CD4-positive, alpha-beta T cell treated with Interleukin-15 for 1 hour (primary cell): Measurements from ENCODE around the gene CYTH2.

ENCODE experiments used
- DNase-seq: peaks from one replicate; pipeline ENCODE4 v3.0.0-alpha.2; 2020

Gene CYTH2

DNA sequence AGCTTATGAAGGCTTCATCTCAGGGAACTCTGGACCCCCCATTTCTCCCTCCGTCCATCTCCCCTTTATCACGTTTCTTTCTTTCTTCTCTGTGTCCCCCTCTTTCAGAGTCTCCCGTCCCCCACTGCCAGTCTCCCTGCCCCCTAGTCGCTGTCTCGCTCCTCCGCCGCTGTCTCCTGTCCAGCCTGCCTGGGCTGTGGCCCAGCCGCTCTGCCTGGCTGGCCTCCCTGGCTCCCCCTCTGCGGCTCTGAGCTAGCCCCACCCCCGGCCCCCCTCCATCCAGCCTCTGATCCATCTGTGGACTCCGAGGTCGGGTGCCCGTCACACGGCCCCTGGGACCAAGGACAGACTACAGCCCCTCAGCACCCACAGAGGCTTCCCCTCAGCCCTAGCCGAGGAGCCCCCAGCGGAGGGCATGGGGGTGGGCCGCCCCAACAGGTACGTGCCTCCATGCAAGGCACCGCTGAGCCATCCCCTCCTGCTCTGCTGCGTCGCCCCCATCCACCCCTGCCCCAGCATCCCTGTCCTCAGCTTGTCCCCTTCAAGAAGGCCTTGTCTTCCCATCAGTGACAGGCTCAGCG lies 14.9 kb upstream of the CYTH2 start:
- no peak for DNase-seq

DNA sequence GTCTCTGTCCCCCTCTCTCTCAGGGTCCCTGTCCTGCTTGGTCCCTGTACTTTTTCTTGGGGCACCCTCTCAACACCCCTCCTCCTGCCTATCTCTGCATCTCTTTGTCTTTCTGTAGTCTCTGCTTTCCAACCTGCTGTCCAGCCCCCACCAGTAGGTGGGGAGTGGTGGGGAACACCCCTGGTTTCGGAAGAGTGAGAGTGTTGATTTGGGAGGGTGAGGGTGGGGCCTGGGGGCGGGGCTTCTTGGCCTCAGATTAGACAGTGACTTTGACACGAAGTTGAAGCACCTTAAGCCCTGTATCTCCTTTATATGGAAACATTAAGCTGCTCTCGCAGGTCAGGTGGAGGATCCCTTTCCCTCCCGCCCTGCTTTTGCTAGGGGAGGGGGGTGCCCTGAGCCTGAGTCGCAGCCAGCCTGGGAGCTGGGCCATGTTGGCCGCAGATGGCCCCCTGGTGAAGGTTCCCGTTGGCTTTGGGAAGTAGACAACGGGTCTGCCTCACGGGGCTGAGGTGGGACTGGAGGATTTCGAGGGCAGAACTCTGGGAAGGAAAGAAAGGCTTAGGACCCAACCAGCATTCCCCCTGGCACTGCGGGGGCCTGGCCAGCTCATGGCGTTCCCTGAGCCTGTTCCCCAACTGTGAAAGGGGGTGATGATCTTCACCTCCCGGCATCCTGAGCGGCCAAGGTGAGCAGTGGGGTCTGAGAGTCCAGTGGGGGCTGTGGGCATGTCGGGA lies 13.8 kb upstream of the CYTH2 start, which contains the start of gene KCNJ14:
KCNJ14 (plus strand) TSS at position 404 of the 737 bp plus-strand sequence. CDS start 6,151 bp downstream, outside the sequence.
- DNase-seq, result no peak

DNA sequence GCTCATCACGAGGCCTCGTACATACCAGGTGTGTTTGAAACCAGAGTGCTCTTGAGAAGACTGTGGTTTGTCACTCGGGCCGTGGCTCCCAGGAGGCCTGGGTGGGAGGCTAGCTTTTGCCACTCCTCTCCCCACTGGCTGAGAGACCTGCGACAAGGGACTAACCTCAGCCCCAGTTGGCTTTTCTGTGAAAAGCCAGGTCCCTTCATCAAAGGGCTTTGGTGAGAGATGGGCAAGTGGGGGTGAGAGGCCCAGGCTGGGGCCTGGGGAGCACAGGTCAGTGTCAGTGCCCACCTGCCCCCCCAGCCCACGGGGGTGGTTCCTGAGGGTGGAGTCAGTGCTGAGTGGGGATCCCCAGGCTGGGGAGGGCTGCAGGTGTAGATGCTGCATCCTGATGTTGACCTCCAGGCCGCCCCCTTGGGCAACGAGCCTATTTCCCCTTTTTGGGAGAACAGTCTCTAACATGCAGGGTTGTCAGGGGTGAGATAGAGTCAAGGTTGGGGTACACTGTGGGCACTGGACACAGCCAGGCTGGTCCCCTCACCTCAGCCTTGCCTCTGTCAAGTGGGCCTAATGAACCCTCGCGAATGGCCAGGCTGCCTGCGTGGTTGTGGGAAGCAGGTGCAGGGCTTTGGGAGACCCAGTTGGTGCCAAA lies 13.1 kb upstream of the CYTH2 start:
- DNase-seq, result no peak

DNA sequence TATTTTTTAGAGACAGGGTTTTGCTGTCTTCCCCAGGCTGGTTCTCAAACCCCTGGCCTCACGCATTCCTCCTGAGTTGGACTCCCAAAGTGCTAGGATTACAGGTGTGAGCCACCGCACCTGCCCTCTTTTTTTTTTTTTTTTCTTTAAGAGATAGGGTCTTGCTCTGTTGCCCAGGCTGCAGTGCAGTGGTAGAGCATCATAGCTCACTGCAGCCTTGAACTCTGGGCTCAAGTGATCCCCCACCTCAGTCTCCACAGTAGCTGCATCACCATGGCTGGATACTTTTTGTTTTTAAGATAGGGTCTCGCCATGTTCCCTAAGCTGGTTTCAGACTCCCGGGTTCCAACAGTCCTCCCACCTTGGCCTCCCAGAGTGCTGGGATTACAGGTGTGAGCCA lies 12.3 kb upstream of the CYTH2 start:
- DNase-seq, result no peak

DNA sequence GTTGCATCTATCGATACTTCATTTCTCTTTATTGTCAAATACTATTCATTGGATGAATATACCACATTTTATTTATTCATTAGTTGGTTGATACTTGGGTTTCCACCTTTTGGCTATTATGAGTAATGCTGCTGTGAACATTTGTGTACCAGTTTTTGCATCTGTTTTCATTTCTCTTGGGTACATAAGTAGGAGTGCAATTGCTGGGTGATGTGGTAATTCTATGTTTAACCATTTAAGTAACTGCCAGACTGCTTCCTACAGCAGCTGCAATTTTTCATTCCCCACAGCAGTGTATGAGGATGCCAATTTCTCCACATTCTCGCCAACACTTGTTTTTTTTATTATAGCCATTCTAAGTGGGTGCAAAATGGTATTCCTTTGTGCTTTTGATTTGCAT lies 11.2 kb upstream of the CYTH2 start:
- DNase-seq, result no peak

DNA sequence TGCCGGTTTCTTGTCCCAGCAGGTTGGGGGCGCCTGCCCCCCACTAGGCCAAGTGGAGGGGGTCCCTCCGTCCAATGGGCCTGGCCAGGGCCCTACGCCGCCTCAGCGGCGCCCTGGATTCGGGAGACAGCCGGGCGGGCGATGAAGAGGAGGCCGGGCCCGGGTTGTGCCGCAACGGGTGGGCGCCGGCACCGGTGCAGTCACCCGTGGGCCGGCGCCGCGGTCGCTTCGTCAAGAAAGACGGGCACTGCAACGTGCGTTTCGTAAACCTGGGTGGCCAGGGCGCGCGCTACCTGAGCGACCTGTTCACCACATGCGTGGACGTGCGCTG lies 7.6 kb upstream of the CYTH2 start:
- no peak for DNase-seq

DNA sequence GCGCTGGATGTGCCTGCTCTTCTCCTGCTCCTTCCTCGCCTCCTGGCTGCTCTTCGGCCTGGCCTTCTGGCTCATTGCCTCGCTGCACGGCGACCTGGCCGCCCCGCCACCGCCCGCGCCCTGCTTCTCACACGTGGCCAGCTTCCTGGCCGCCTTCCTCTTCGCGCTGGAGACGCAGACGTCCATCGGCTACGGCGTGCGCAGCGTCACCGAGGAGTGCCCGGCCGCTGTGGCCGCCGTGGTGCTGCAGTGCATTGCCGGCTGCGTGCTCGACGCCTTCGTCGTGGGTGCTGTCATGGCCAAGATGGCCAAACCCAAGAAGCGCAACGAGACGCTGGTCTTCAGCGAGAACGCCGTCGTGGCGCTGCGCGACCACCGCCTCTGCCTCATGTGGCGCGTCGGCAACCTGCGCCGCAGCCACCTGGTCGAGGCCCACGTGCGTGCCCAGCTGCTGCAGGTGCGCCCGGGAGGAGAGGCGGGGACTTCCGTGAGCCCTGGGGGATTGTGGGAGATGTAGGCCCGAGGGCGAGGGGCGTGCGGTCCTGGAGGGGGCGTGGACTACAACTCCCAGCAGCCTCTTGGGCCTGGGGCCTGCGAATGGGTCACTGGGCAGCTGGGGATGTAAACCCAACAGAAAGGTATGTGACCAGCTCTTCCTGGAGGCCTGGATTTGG lies 7.0 kb upstream of the CYTH2 start:
- no peak for DNase-seq

DNA sequence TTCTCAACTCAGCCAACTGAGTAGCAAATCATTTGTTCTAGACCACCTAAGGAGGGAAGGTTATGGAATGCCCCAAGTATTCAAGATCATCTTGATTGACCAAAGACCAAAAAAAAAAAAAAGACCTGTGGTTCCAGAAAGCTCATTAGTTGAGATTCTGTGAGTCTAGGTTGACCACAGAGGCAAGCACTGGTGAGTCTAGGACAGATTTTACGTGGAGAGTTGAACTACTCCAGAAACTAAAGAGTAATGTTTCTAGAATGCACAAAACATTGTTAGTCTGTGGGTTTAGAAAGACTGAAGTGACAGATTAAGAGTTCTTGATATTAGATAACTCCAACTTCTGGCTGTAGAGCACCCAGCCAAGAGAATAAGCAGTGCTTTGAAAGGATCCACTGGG lies 4.0 kb upstream of the CYTH2 start:
- DNase-seq, result no peak

DNA sequence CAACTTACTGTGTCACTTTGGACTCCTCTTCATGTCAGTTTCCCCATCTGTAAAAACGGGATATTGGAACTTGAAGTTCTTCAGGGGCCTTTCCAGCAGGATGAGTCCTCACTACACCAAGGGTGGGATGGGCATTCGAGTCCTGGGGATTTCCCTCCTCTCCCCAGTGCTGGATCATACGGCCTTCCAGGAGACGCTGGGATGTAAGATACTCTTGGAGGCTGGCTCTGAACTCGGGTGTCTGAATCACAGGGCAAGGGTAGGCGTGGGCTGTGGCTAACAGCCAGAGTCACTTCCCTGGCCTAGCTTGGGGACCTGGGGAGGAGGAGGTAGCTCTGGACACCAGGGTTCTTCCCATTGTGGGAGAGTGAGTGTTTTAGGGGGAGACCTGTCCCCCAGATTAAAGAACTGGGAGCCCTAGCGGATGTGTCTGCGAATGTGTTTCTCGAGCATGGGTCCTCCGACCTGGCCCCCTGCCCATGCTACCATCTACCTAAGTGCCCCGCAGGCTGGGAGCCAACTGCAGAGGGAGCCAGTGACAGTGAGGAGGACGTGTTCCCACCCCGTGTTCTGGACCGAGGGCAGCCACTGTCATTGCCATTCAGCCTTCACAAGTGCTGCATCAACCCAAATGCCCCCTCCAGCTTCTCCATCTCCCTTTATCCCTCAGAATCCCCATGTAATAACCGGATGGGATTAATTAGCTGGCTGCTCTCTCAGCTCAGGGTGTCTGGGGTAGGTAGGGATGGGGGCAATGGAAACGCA lies 2.4 kb upstream of the CYTH2 start:
- DNase-seq, result no peak

DNA sequence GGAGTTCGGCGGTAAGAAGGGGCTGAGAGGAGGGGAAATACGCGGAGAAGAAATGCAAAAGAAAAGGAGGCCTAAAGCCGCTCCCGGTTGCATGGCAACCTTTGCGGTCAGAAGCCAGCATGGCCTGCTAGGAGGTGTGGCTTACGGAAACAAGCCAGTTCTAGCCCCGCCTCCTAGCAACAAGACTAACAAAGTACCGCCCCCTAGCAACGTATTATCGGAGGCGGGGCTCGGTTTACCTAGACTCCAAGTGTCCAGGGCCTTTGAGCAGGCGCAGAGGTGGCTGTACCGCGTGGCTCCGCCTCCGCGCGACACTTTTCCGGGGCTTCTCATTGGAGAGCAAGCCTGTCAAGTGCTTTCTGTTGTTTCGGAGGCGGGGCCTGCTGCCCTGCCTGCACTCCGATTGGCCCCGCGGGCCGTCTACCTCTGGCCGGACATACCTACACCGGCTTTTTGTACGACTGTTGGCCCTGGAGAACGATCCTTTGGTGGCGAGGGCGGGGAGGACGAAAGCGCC lies 339 bp upstream of the CYTH2 start:
- DNase-seq, result peak; percentile 100

DNA sequence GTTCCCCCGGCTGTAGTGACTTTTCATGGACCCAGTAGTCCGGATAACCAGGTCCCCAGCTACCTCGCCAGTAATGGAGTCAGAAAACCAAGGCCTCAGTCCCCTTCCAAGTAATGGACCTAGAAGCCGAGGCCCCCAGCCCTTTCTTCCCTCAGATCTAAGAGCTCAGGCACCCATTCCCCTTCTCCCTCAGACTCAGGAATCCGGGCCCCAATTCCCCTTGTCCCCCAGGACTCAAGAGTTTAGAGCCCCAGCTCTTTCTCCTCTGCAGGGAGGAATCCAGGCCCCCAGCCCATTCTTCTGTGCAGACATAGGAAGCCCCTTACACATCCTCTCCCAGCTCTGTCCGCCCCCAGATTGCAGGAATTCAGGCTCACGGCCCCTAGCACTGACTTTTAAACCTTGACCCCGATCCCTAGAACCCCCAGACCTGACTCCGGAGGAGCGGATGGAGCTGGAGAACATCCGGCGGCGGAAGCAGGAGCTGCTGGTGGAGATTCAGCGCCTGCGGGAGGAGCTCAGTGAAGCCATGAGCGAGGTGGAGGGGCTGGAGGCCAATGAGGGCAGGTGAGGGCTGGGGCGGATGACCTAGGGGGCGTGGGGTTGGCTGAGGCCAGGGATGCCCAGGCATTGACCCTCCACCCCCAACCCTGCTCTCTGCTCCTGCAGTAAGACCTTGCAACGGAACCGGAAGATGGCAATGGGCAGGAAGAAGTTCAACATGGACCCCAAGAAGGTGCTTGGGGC lies 938 bp downstream of the CYTH2 start:
- DNase-seq, result no peak

DNA sequence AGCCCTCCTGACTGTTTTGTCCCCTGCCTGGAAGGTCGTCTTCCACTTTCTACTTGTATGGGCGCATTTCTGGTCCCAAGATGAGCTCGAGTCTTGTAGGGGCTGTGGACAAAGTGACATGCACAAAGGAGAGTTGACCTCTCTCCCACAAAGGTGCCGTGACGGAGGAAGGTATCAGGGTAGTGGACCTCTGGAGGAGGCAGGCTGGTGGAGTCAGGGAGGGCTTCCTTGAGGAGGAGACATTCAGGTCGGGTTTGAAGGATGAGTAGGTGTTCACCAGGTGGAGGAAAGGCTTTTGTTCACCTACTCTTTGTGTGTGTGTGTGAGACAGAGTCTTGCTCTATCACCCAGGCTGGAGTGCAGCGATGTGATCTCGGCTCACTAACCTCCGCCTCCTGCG lies 1.7 kb downstream of the CYTH2 start:
- DNase-seq, result no peak

DNA sequence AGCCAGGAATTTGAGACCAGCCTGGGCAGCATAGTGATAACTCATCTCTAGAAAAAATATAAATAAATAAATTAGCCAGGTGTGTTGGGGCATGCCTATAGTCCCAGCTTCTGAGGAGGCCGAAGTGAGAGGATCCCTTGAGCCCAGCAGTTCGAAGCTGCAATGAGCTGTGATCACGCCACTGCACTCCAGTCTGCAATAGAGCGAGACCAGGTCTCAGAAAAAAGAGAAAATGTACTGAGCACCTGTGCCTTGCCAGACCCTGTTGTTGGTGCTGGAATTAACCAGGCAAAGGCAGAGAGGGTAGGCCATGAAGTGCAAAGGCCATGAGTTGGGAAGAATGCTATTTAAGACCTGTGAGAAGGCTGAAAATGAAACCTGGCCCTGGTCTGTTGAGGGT lies 2.7 kb downstream of the CYTH2 start:
- DNase-seq, result no peak

DNA sequence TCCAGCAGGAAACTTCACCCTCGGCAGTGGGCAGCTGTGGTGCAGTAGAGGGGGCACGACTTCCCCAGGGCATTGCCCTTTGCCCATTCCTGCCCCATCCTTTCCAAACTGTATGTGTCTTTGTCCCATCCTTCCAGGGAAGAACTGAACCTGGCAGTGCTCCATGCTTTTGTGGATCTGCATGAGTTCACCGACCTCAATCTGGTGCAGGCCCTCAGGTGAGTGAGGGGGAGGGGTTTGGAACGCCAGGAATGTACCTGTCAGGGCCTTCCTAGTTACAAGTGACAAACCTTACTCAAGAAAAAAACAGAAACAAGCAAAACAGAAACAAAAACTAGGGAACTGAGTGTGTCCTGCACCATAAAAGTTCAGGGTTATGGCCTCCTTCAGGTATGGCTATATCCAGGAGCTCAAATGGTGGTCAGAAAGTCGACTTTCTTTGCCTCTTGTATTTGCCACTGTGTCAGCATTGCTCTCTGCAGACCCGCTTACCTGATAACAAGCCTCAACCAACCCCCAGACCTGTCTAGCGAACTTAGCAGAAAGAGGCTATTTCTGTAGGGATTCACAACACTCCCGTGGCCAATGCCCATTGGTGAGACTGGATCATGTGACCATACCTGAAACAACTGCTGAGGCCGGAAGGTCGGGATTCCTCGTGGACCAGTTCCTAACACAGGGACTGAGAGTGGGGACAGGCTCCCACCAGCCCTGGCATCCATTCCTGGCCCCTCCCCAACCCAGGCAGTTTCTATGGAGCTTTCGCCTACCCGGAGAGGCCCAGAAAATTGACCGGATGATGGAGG lies 4.2 kb downstream of the CYTH2 start:
- DNase-seq, result no peak

DNA sequence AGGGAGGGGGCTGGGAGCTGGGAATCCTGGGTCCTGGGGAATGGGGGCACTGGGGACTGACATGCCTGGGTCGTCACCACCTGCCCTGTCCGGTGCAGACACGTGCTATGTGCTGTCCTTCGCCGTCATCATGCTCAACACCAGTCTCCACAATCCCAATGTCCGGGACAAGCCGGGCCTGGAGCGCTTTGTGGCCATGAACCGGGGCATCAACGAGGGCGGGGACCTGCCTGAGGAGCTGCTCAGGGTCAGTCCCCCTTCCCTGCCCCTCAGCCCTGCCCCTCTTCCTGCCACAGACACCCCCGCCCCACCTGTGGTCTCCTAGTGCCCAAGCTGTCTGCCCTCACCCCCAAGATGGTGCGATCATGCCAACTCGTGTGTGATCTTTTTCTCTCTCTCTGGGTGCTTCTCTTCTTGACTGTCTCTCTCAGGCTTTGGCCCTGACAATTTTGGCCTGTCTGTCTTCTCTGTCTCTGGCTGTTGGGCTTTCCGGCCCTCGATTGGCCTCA lies 5.0 kb downstream of the CYTH2 start:
- no peak for DNase-seq

DNA sequence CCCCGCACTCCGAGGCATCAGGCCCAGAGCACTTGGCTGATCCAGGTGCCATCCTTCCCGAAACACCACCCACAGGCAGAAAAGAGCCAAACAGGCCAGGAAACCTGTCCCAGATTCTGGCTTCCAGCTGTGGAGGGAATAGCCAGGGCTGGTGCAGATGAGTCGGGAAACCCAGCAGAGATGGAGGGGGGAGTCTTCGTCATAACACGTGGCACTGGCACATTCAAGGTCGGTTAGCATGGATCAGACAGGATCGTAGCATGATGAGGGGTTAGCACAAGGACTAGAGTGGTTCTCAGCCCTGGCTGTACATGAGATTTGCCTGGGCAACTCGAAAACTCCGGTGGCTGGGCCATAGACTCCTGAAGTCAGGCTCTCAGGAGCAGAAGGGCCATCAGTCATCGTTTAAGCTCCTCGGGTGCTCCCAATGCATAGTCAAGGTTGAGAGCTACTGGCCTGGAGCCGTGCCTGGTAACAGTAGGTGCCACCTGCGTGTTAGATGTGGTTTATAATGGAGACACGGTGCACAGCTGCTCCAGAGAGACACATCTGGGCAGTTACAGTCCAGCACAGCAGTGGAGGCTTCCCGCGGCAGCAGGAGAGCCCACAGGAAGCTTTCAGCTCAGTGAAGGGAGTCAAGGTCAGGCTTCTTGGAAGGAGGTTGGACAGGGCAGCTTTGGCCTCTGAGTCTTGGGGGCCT lies 6.3 kb downstream of the CYTH2 start:
- no peak for DNase-seq

DNA sequence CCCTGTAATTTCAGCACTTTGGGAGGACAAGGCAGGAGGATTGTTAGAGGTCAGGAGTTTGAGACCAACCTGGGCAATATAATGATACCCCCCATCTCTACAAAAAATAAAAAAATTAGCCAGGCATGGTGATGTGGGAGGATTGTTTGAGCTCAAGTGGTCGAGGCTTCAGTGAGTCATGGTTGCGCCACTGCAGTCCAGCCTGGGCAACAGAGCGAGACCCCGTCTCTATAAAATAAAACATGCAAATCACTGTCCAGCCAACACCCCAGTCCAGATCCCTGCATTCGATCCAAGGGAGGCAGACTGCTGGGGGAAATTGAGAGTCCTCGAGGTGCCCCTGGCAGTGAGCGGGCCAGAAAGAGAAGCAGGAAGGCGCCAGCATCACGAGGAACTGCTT lies 7.0 kb downstream of the CYTH2 start:
- no peak for DNase-seq

DNA sequence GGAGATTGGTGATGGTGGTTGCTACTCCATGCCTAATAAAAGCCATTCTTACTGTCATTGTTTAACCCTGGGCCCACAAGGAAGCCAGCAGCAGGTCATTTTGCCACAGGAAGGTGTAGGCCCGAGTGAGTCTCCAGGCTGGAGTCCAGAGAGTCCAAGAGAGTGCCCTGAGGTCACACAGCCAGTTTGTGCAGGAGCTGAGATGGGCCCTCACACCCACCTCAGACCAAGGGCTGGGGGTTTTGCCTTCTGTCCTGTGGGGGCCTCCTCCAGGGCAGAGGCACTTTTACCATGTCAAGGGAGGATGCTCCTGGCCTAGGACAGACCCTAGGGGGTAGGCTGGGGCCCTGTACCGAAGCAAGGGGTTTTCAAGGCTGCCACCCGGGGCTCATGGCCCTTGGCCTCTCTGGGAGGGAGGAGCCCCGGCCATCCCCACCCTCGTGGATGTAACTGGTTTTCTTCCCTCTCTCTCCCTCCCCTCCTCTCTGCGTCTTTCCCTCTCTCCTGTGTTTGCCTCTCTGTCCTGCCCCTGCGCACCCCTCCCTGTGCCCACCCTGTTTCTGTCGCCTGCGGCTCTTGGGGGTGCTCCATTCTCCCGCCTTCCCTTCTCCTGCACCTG lies 8.0 kb downstream of the CYTH2 start:
- no peak for DNase-seq

DNA sequence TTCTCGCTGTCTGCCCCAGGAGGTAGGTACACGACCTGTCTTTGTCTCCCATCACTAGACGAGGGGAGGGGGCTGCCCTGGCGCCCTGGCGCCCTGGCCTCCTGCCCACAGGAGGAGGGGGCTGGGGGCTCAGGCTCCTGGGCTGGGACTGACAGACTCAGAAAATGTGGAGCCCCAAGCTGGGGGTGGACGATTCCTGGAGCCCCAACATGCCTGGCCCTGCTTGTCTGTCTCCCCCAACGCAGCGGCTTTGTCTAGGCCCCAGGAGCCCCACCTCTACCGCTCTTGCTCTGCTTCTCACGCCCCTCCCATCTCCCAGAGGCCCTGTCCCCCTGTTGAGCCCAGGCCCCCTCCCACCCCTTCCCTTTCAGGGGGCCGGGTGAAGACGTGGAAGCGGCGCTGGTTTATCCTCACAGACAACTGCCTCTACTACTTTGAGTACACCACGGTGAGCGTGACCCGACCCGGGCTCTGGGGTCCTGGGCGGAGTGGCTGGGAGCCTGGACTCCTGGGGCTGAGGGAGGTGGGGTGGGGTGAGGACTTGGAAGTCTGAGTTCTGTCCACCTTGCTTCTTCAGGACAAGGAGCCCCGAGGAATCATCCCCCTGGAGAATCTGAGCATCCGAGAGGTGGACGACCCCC lies 8.6 kb downstream of the CYTH2 start:
- DNase-seq, result no peak
